Ishikawa (cell line): ENCODE results near the gene LUC7L3.

ENCODE experiments used
- CEBPB ChIP-seq: IDR thresholded peaks from 2 replicates; pipeline ENCODE4 v1.6.1; 2012
- CREB1 ChIP-seq: IDR thresholded peaks from 2 replicates; pipeline ENCODE4 v1.6.1; 2012; ENCODE audit warnings: low read depth
- EGR1 ChIP-seq: IDR thresholded peaks from 2 replicates; pipeline ENCODE4 v1.6.1; 2012
- EP300 ChIP-seq: IDR thresholded peaks from 2 replicates; pipeline ENCODE4 v1.6.1; 2012; ENCODE audit warnings: borderline replicate concordance
- FOXM1 ChIP-seq: IDR thresholded peaks from 2 replicates; pipeline ENCODE4 v1.6.1; 2012; ENCODE audit warnings: low read depth, borderline replicate concordance
- NFIC ChIP-seq: IDR thresholded peaks from 2 replicates; pipeline ENCODE4 v1.6.1; 2012
- RAD21 ChIP-seq: IDR thresholded peaks from 2 replicates; pipeline ENCODE4 v1.6.1; 2012; ENCODE audit warnings: low read depth
- REST ChIP-seq: IDR thresholded peaks from 2 replicates; pipeline ENCODE4 v1.6.1; 2012; ENCODE audit warnings: low read depth, mild to moderate bottlenecking
- TAF1 ChIP-seq: IDR thresholded peaks from 2 replicates; pipeline ENCODE4 v1.6.1; 2012; ENCODE audit warnings: low read depth, mild to moderate bottlenecking
- TCF12 ChIP-seq: IDR thresholded peaks from 2 replicates; pipeline ENCODE4 v1.6.1; 2012; ENCODE audit warnings: low read depth
- TEAD4 ChIP-seq: IDR thresholded peaks from 2 replicates; pipeline ENCODE4 v1.6.1; 2012
- USF1 ChIP-seq: IDR thresholded peaks from 2 replicates; pipeline ENCODE4 v1.6.1; 2012
- YY1 ChIP-seq: IDR thresholded peaks from 2 replicates; pipeline ENCODE4 v1.6.1; 2012; ENCODE audit warnings: low read depth
- ZBTB7A ChIP-seq: IDR thresholded peaks from 2 replicates; pipeline ENCODE4 v1.6.1; 2012; ENCODE audit warnings: low read depth
- TF ChIP-seq, protein P1 (sequence below): IDR thresholded peaks from 2 replicates; pipeline ENCODE4 v1.6.1; 2012

Gene LUC7L3

GRCh38 chr17:50682938-50683337 lies 36.5 kb upstream of the LUC7L3 start:
- TF ChIP-seq YY1 (no peak), REST (no peak), USF1 (no peak), CREB1 (no peak), TEAD4 (no peak), ZBTB7A (no peak), NFIC (no peak), RAD21 (no peak), EGR1 (no peak), FOXM1 (no peak), TAF1 (no peak), TCF12 (no peak), EP300 (no peak), CEBPB (no peak)
- TF ChIP-seq, protein P1, sequence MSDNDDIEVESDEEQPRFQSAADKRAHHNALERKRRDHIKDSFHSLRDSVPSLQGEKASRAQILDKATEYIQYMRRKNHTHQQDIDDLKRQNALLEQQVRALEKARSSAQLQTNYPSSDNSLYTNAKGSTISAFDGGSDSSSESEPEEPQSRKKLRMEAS = no peak

- no peak for TF ChIP-seq RAD21
- TF ChIP-seq TCF12 = no peak
- TF ChIP-seq YY1 = no peak
- TF ChIP-seq TEAD4 = no peak
- no peak for TF ChIP-seq NFIC
- no peak for TF ChIP-seq REST
- TF ChIP-seq EP300 = no peak
- no peak for TF ChIP-seq CREB1
- TF ChIP-seq CEBPB = no peak
- no peak for TF ChIP-seq USF1
- no peak for TF ChIP-seq ZBTB7A
These were observed 35.7 kb upstream of the LUC7L3 start for GRCh38 chr17:50683434-50684287.

- no peak for TF ChIP-seq RAD21
- no peak for TF ChIP-seq CREB1
- TF ChIP-seq EP300 = no peak
- TF ChIP-seq, protein P1 = no peak
- TF ChIP-seq FOXM1 = no peak
- no peak for TF ChIP-seq USF1
- no peak for TF ChIP-seq ZBTB7A
- TF ChIP-seq TEAD4 = no peak
- TF ChIP-seq YY1 = no peak
- no peak for TF ChIP-seq REST
- no peak for TF ChIP-seq TAF1
- no peak for TF ChIP-seq TCF12
- no peak for TF ChIP-seq NFIC
These were observed 35.2 kb upstream of the LUC7L3 start for GRCh38 chr17:50684288-50684611.
